Activated naive CD8-positive, alpha-beta T cell treated with anti-CD3 and anti-CD28 coated beads, Interleukin-2, amount 50 U/mL, for 24 hours (primary cell): Measurements from ENCODE around the gene KIAA0319L.

Experiments
- ATAC-seq: fragments of 150-1000 bp; cut with Tn5 transposase; one replicate; pipeline ENCODE4 v1.10.0; 2021
- DNase-seq: peaks from one replicate; pipeline ENCODE4 v3.0.0; 2021
- H3K27ac Mint-ChIP-seq: one replicate; pipeline ENCODE4 v1.8.0; 2021; ENCODE audit warnings: mild to moderate bottlenecking, mixed read lengths
- H3K27me3 Mint-ChIP-seq: one replicate; pipeline ENCODE4 v1.8.0; 2021; ENCODE audit warnings: mixed read lengths
- H3K36me3 Mint-ChIP-seq: one replicate; pipeline ENCODE4 v1.8.0; 2021; ENCODE audit warnings: low read depth, mixed read lengths
- H3K4me1 Mint-ChIP-seq: one replicate; pipeline ENCODE4 v1.8.0; 2021; ENCODE audit warnings: mixed read lengths
- H3K4me3 Mint-ChIP-seq: one replicate; pipeline ENCODE4 v1.8.0; 2021; ENCODE audit warnings: mild to moderate bottlenecking, moderate library complexity, mixed read lengths
- H3K9me3 Mint-ChIP-seq: one replicate; pipeline ENCODE4 v1.8.0; 2021; ENCODE audit warnings: mixed read lengths

The KIAA0319L gene

GRCh38 chr1:35428360-35428759, 128.8 kb downstream of the KIAA0319L start:
- Mint-ChIP-seq H3K9me3 (no peaks in the 10 kb centered on the region), H3K36me3 (peaks cover 17% of the 10 kb centered on the region)

DNA sequence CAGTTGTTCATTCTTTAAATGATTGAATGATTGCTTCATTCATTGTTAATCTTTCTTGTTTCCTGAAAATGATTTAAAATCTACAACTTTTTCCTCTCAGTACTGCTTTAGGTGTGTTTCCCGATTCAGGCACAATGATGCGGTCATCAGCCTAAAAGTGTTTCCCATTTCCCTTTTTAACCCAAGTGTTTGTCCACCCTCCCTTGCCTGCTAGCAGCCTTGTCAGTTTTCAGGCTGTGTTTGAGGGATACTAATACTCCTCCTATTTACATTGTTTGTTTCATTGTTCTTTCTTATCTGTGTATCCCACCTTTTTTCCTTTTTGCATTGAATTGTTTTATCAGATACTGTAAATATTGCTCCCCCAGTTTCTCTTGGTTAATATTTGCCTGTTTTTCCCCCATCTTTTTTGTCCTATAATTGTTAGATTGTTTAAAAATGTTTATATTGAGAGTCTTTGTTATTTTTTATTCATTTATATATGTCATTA, 131.1 kb downstream of the KIAA0319L start:
- peaks cover 6% of the 10 kb centered on the region for H3K4me1 Mint-ChIP-seq
- no peaks in the 10 kb centered on the region for H3K27me3 Mint-ChIP-seq
- H3K9me3 Mint-ChIP-seq = no peaks in the 10 kb centered on the region
- H3K4me3 Mint-ChIP-seq = no peak overlapping the region
- ATAC-seq (no peak), DNase-seq (no peak)
- peaks cover 10% of the 10 kb centered on the region for H3K36me3 Mint-ChIP-seq
- H3K27ac Mint-ChIP-seq = no peak overlapping the region

More at GRCh38 chr1:35428360-35428759, 128.8 kb downstream of the KIAA0319L start:
- Mint-ChIP-seq H3K27ac (no peak overlapping the region), H3K4me1 (peaks cover 12% of the 10 kb centered on the region), H3K27me3 (no peaks in the 10 kb centered on the region), H3K4me3 (no peak overlapping the region)
- DNase-seq (no peak), ATAC-seq (no peak)

DNA sequence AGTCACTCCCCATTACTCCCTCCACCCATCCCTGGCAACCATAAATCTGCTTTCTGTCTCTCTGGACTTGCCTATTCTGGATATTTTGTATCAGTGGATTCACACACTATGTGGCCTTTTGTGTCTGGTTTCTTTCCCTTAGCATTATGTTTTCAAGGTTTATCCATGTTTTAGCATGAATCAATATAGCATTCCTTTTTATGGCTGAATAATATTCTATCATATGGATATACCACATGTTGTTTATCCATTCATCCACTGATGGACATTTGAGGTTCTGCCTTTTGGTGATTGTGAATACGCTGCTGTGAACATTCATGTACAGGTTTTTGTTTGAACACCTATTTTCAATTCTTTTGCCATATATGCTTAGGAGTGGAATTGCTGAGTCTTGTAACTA, 148.3 kb downstream of the KIAA0319L start:
- H3K27me3 Mint-ChIP-seq = no peaks in the 10 kb centered on the region
- no peaks in the 10 kb centered on the region for H3K4me1 Mint-ChIP-seq
- no peak overlapping the region for H3K4me3 Mint-ChIP-seq
- ATAC-seq (no peak), DNase-seq (no peak)
- no peaks in the 10 kb centered on the region for H3K9me3 Mint-ChIP-seq
- peaks cover 35% of the 10 kb centered on the region for H3K36me3 Mint-ChIP-seq
- H3K27ac Mint-ChIP-seq = no peak overlapping the region

DNA sequence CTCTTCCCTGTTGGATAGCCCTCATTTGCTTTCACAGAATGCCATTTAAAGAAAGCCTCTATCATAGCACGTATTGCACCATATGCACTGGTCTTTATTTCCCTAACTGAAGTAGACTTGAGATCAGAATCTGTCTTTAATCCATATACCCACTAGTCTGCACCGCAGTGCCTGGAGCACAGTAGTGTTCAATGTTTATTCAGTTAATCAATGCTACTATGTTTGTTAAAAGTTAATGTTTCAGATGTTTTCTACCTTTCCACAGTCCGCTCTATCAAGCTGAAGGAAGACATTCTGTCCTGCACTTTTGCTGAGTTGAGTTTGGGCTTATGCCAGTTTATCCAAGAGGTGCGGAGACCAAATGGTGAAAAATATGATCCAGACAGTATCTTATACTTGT, 149.5 kb downstream of the KIAA0319L start:
- H3K27ac Mint-ChIP-seq = no peak overlapping the region
- DNase-seq (no peak), ATAC-seq (no peak)
- H3K4me3 Mint-ChIP-seq = no peak overlapping the region
- H3K36me3 Mint-ChIP-seq = peaks cover 35% of the 10 kb centered on the region
- H3K9me3 Mint-ChIP-seq = no peaks in the 10 kb centered on the region
- H3K4me1 Mint-ChIP-seq = no peaks in the 10 kb centered on the region
- H3K27me3 Mint-ChIP-seq = no peaks in the 10 kb centered on the region

DNA sequence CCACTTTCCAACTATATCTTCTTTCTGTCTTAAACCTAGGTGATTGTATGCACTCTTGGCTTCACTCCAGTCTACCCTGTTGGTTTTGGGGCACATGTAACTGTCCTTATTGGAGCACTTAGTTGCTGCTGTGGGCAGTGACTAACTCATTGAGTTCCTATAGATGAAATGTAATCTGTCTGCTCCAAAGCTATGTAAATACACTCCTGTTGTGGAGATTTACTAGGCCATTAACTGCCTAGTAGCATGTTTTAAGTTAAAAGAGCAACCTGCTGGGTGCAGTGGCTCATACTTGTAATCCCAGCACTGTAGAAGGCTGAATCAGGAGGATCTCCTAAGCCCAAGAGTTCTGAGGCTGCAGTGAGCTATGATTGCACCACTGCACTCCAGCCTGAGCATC, 151.1 kb downstream of the KIAA0319L start:
- ATAC-seq (no peak), DNase-seq (no peak)
- Mint-ChIP-seq H3K27me3 (no peaks in the 10 kb centered on the region), H3K36me3 (peaks cover 39% of the 10 kb centered on the region), H3K9me3 (no peaks in the 10 kb centered on the region), H3K27ac (no peak overlapping the region), H3K4me1 (no peaks in the 10 kb centered on the region), H3K4me3 (no peak overlapping the region)

- peaks cover 36% of the 10 kb centered on the region for H3K36me3 Mint-ChIP-seq
These were observed 156.2 kb downstream of the KIAA0319L start for GRCh38 chr1:35401049-35401448.

GRCh38 chr1:35398739-35399138, 158.5 kb downstream of the KIAA0319L start:
- Mint-ChIP-seq H3K27ac (no peak overlapping the region), H3K27me3 (no peaks in the 10 kb centered on the region), H3K4me1 (peaks cover 11% of the 10 kb centered on the region)

More at GRCh38 chr1:35401049-35401448, 156.2 kb downstream of the KIAA0319L start:
- H3K4me3 Mint-ChIP-seq = no peak overlapping the region
- no peak overlapping the region for H3K27ac Mint-ChIP-seq
- no peaks in the 10 kb centered on the region for H3K9me3 Mint-ChIP-seq
- no peaks in the 10 kb centered on the region for H3K27me3 Mint-ChIP-seq
- H3K4me1 Mint-ChIP-seq = peaks cover 11% of the 10 kb centered on the region
- ATAC-seq = no peak
- DNase-seq = no peak

DNA sequence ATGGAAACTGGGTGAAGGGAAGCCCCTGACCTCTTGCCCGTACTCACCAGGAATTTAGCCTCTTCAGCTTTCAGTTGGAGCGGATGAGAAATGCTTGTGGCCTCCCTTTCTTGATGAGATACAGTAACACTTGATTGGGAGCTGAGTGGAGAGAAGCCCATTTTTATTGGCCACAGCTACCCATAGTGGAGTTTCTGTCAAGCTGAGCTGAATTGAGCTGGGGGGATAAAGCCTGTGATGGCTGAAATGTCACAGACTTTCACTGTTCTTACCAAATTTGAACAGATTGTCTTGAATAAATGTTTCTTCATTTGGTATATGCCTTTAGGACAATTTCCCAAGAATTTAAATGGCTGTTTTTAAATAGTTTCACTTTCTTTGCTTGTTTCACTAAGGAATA, 162.8 kb downstream of the KIAA0319L start:
- Mint-ChIP-seq H3K36me3 (peaks cover 30% of the 10 kb centered on the region), H3K27ac (no peak overlapping the region), H3K27me3 (no peaks in the 10 kb centered on the region), H3K4me1 (peaks cover 7% of the 10 kb centered on the region), H3K4me3 (no peak overlapping the region), H3K9me3 (no peaks in the 10 kb centered on the region)
- no peak for DNase-seq
- ATAC-seq = no peak

More at GRCh38 chr1:35398739-35399138, 158.5 kb downstream of the KIAA0319L start:
- ATAC-seq (peak; percentile 66), DNase-seq (no peak)
- no peaks in the 10 kb centered on the region for H3K9me3 Mint-ChIP-seq
- H3K4me3 Mint-ChIP-seq = no peak overlapping the region
- H3K36me3 Mint-ChIP-seq = peaks cover 41% of the 10 kb centered on the region

DNA sequence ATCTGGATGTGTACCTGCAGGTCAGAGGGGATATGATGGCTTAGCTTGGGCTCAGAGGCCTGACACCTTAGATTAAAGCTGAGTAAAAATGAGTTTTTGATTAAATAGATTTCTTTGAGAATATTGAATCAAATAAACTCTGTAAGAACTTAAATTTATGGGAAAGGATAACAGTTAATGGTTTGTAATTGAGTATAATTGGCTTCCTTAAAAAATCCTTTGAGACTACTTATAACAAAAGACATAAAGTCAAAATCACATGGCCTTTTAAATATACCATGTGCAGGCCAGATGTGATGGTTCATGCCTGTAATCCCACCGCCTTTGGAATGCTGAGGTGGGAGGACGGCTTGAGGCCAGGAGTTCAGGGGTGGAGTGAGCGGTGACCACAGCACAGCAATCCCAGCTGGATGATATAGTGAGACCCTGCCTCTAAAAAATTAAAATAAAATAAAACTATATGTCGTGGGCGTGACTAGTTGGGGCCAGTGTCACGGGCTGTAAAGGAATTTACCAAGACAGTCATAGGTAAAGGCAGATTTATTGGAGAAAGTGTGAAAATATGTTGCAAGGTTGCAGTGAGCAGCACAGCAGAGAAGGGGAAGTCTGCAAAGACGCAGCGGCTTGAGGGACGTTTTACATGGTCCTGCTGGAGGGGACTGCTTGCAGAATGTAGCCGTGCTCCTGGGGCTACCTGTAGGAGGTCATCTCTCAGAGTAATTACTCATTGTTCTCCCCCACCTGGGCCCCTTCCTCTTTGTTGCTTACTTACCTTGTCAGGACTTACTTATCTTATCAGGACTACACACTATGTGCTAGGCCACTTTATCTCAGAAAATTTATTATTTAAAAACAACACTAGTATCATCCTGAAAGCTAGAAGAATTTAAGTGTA, 166.4 kb downstream of the KIAA0319L start:
- Mint-ChIP-seq H3K9me3 (no peaks in the 10 kb centered on the region), H3K27ac (no peak overlapping the region), H3K36me3 (peaks cover 22% of the 10 kb centered on the region), H3K4me3 (no peak overlapping the region), H3K27me3 (no peaks in the 10 kb centered on the region), H3K4me1 (no peaks in the 10 kb centered on the region)
- DNase-seq (no peak), ATAC-seq (no peak)

DNA sequence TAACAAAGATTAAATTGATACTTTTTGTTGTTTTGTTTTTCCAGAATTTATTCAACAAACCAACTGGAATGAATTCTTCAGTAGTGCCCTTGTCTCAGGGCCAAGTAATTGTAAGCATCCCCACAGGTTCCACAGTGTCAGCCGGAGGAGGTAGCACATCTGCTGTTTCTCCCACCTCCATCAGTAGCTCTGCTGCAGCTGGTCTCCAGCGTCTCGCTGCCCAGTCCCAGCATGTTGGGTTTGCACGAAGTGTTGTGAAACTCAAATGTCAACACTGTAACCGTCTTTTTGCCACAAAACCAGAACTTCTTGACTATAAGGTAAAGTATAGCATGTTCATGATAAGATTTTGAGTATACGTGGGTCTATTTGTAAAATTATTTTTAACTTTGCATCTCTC, 170.2 kb downstream of the KIAA0319L start:
- H3K27me3 Mint-ChIP-seq = no peaks in the 10 kb centered on the region
- peaks cover 7% of the 10 kb centered on the region for H3K36me3 Mint-ChIP-seq
- no peaks in the 10 kb centered on the region for H3K4me1 Mint-ChIP-seq
- H3K27ac Mint-ChIP-seq = no peak overlapping the region
- ATAC-seq = no peak
- no peak for DNase-seq
- H3K9me3 Mint-ChIP-seq = no peaks in the 10 kb centered on the region
- H3K4me3 Mint-ChIP-seq = no peak overlapping the region

DNA sequence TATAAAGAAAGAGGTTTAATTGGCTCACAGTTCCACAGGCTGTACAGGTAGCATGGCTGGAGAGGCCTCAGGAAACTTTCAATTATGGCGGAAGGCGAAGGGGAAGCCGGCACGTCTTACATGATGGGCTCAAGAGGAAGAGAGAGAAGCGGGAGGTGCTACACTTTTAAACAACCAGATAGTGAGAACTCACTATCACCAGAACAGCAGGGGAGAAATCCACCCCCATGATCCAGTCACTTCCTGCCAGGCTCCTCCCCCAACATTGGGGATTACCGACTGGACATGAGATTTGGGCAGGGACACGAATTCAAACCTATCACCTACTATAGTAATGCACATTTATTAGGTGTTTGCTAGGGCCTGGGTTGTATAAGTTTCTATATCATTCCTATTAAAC, 170.9 kb downstream of the KIAA0319L start:
- Mint-ChIP-seq H3K4me1 (no peaks in the 10 kb centered on the region), H3K4me3 (no peak overlapping the region), H3K27ac (no peak overlapping the region), H3K36me3 (peaks cover 6% of the 10 kb centered on the region), H3K27me3 (no peaks in the 10 kb centered on the region), H3K9me3 (no peaks in the 10 kb centered on the region)
- DNase-seq (no peak), ATAC-seq (no peak)
